Peyer's patch (tissue), 4 donors: ENCODE measurements around the gene UTP11.

Experiments
- CTCF ChIP-seq, 6 experiments: fragments of 450-650 bp in 4 of 6; fragments of 200-600 bp in 2 of 6; sonication (generic) in 1 of 6; IDR thresholded peaks; one replicate each; pipeline ENCODE4 v1.5.1; 2017 to 2019; ENCODE audit warnings: antibody characterized with exemption in 6 of 6, mild to moderate bottlenecking in 3 of 6, moderate library complexity in 1 of 6
- POLR2A ChIP-seq, 2 donors: fragments of 450-650 bp; IDR thresholded peaks; one replicate each; pipeline ENCODE4 v1.5.1; 2017; ENCODE audit warnings: antibody characterized with exemption in 2 of 2, mild to moderate bottlenecking in 2 of 2, moderate library complexity in 2 of 2

- TF ChIP-seq CTCF (IDR thresholded peaks at IDR 0.05) (no peak), POLR2A (IDR thresholded peaks at IDR 0.05) (no peak)
Measured at GRCh38 chr1:38055965-38056364, 43.4 kb downstream of the UTP11 start.
